GM21447 (cell line): Measurements from ENCODE around the gene PATE3.

ENCODE experiments used
- ATAC-seq: cut with Tn5 transposase; IDR thresholded peaks from one replicate; pipeline ENCODE4 v1.9.1; 2021; ENCODE audit not compliant: unreplicated experiment

PATE3 gene

GRCh38 chr11:125835748-125836147, 47.8 kb downstream of the PATE3 start:
- no peak for ATAC-seq
